ENCODE measurements around the gene SGCE.

The SGCE gene

DNA sequence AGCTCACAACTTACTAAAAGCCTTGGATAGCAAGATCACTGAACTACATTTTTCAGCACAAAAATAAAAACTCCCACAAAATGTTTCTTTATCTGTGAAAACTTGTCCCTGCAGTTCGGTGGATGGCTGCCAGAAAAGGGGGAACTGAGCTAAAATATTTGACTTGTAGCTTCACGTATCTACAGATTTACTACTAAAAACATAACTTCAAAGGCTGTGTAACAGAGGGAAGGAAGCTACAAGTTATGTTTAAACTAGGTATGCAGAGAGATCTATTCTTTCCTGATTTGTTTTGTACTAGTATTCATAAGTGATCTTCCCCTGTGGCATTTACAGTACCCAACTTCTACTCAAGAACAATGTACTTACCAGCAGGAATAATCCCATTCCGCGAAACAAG is 25.1 kb downstream of the SGCE start:
- intact Hi-C loops (cut with micrococcal nuclease), result no loop called here
- Mint-ChIP-seq H3K4me3 (no peak overlapping the region), H3K27me3 (no peaks in the 10 kb centered on the region), H3K9me3 (no peaks in the 10 kb centered on the region), H3K4me1 (ENCODE audit: low read depth) (no peaks in the 10 kb centered on the region), H3K36me3 (ENCODE audit: low read depth) (no peaks in the 10 kb centered on the region), H3K27ac (no peak overlapping the region)

DNA sequence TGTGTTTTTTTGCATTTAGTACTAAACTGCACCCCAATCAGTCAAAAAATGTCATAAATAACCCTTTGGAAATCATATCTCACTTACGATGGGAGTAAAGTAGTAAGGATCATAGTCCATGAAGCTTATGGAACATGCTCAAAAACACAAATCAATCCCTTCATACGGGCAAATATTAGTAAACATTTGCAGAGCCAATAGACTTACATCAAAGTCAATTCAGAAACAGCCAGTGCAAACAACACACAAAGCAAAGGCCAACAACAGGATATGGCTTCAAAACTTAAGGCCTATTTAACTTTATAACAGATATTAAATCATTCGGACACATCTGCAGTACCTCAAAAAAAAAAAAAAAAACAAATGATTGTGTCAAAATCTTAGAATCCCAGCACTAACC is 32.1 kb downstream of the SGCE start:
- Mint-ChIP-seq H3K4me1 (ENCODE audit: low read depth) (peaks cover 6% of the 10 kb centered on the region), H3K27me3 (no peaks in the 10 kb centered on the region), H3K36me3 (ENCODE audit: low read depth) (no peaks in the 10 kb centered on the region), H3K4me3 (no peak overlapping the region), H3K27ac (no peak overlapping the region), H3K9me3 (no peaks in the 10 kb centered on the region)
- intact Hi-C loops (cut with micrococcal nuclease), result no loop called here

DNA sequence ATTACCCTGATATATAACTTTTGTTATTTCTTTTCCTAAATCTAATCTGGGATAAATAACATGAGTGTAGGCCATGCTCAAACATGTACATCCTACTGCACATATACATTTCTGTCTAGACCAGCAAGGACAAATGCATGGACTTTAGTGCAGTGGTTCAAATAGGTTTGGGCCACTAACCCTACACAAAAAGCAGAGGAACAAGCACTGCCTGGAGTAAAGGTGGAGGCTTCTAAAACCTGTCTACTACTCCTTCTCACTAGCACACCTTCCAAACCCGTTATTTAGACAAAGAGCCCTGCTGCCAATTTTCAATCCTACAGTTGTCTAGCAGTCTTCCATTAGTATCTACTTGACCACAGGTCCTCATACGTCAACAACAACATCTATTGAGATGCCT is 34.8 kb downstream of the SGCE start:
- Mint-ChIP-seq H3K4me1 (ENCODE audit: low read depth) (peaks cover 6% of the 10 kb centered on the region), H3K27ac (no peak overlapping the region), H3K9me3 (no peaks in the 10 kb centered on the region), H3K4me3 (no peak overlapping the region), H3K27me3 (no peaks in the 10 kb centered on the region), H3K36me3 (ENCODE audit: low read depth) (no peaks in the 10 kb centered on the region)
- intact Hi-C loops (cut with micrococcal nuclease), result no loop called here

DNA sequence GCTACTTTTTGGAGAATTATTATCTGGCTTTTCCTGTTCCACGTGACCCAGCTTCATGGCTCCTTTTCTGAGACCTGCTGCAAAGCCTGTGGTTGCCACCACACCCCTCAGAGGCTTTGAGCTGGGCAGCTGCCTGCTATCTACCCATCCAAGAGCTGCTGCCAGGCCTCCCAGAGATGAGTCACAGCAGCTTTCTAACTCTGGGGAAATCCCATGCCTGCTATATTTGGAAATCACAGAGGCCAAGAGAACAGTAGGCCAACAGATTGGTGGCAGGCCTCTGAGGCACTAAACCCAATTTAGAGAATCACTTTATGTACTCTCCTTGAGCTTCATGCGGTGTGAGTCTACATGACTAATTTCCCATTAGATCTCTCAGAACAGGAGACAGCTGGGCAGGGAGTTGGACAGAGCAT is 35.2 kb downstream of the SGCE start:
- peaks cover 6% of the 10 kb centered on the region for H3K4me1 Mint-ChIP-seq (ENCODE audit: low read depth)
- no peak overlapping the region for H3K4me3 Mint-ChIP-seq
- H3K9me3 Mint-ChIP-seq, result no peaks in the 10 kb centered on the region
- H3K36me3 Mint-ChIP-seq (ENCODE audit: low read depth), result no peaks in the 10 kb centered on the region
- no peaks in the 10 kb centered on the region for H3K27me3 Mint-ChIP-seq
- intact Hi-C loops (cut with micrococcal nuclease), result no loop called here
- H3K27ac Mint-ChIP-seq, result no peak overlapping the region

DNA sequence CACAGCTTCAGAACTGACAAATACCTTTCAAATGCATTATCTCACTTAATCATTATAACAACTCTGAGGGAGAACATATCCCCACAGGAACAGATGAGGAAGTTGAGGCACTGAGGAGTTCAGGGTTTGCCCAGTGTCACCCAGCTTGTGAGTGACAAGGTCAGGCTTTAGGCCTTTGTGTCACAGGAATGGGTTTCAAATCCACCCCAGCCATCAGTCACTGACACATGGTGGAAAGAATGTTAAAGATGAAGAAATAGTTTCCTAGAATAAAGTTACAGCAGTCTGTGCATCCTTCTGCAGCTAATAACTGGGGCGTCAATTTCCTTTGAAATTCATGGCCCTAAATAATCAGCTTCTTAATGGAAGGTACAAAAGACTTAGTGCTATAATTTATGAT is 37.8 kb downstream of the SGCE start:
- intact Hi-C loops (cut with micrococcal nuclease), result no loop called here
- no peak overlapping the region for H3K27ac Mint-ChIP-seq
- no peaks in the 10 kb centered on the region for H3K9me3 Mint-ChIP-seq
- no peaks in the 10 kb centered on the region for H3K36me3 Mint-ChIP-seq (ENCODE audit: low read depth)
- no peak overlapping the region for H3K4me3 Mint-ChIP-seq
- peaks cover 6% of the 10 kb centered on the region for H3K4me1 Mint-ChIP-seq (ENCODE audit: low read depth)
- H3K27me3 Mint-ChIP-seq, result no peaks in the 10 kb centered on the region

DNA sequence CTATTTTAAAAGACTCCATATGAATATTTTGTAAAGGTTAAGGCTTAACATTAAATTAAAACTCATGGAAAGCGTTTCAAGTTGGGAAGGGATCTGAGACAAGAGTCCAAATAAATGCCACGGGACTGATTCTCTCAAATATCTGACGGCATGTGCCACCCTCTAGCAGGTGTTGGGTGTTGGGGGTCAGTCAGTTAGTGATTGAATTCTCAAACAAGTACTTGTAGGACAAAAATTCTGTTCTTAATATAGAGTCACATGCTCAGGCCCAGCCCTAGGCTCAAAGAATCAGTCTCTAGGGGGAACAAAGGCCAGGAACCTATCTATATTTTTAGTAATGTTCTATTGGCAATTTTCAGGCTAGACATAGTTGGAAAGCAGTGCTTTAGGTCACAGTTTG is 39.1 kb downstream of the SGCE start:
- Mint-ChIP-seq H3K4me3 (no peak overlapping the region), H3K27ac (no peak overlapping the region), H3K9me3 (no peaks in the 10 kb centered on the region), H3K27me3 (no peaks in the 10 kb centered on the region), H3K36me3 (ENCODE audit: low read depth) (no peaks in the 10 kb centered on the region), H3K4me1 (ENCODE audit: low read depth) (peaks cover 6% of the 10 kb centered on the region)
- intact Hi-C loops (cut with micrococcal nuclease), result no loop called here

DNA sequence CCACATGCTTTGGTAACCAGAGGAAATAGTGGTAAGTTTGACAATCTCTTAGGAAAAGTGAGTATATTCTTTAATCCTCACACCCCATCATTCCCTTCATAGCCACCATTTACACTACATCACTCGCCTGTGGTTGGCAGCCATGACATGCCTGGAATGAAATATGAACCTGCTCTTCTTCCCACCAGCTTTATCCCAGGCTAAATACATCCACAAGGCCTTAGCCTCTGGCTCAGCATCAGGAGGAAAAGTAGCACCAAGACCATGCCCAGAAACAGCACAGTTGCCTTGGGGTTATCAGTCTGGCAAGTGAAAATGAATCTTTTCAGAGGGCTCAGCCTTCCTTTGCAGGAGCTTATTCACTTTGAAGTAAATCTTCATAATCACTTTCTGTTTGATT is 40.3 kb downstream of the SGCE start:
- Mint-ChIP-seq H3K4me1 (ENCODE audit: low read depth) (peaks cover 3% of the 10 kb centered on the region), H3K4me3 (no peak overlapping the region), H3K36me3 (ENCODE audit: low read depth) (no peaks in the 10 kb centered on the region), H3K27me3 (no peaks in the 10 kb centered on the region), H3K27ac (no peak overlapping the region), H3K9me3 (no peaks in the 10 kb centered on the region)
- intact Hi-C loops (cut with micrococcal nuclease), result no loop called here

DNA sequence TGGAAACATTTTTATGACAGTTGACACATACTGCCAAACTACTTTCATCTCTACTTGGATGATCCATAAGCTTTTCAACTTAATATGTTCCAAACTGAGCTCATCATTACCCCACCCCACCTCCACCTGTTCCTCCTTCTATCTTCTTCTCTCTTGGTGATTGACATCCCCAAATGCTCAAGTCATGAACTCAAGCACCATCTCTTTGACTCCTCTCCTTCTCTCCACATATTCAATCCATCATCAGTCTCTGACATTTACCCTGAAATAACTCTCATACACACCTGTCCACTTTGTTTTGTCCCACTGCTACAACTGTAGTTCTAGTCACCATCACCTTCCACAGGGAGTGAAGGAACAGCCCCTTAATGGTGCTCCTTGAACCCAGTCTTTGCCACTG is 43.3 kb downstream of the SGCE start:
- Mint-ChIP-seq H3K27me3 (no peaks in the 10 kb centered on the region), H3K4me3 (no peak overlapping the region)

DNA sequence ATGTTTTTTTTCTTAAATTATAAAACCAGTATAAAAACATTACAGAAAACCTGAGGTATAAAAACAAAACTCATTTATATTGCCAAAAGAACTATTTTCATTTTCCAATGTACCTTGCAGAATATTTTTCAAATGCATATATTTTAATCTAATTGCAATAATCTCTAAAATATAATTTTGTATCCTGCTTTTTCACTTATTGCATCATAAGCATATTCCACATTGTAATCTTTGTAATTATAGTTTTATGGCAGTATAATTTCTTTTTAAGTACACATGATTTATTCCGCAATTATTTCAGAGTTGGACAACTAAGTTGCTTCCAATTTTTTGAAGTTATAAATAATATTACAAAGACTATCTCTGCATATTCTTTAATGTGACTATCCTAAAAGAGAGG is 43.7 kb downstream of the SGCE start:
- no peak overlapping the region for H3K4me3 Mint-ChIP-seq
- H3K27ac Mint-ChIP-seq, result no peak overlapping the region
- intact Hi-C loops (cut with micrococcal nuclease), result no loop called here
- H3K36me3 Mint-ChIP-seq (ENCODE audit: low read depth), result no peaks in the 10 kb centered on the region
- H3K4me1 Mint-ChIP-seq (ENCODE audit: low read depth), result no peaks in the 10 kb centered on the region
- H3K9me3 Mint-ChIP-seq, result peaks cover 8% of the 10 kb centered on the region
- H3K27me3 Mint-ChIP-seq, result no peaks in the 10 kb centered on the region

More for the DNA sequence above, 43.3 kb downstream of the SGCE start:
- H3K36me3 Mint-ChIP-seq (ENCODE audit: low read depth), result no peaks in the 10 kb centered on the region
- no peaks in the 10 kb centered on the region for H3K4me1 Mint-ChIP-seq (ENCODE audit: low read depth)
- H3K9me3 Mint-ChIP-seq, result peaks cover 8% of the 10 kb centered on the region
- intact Hi-C loops (cut with micrococcal nuclease), result no loop called here
- no peak overlapping the region for H3K27ac Mint-ChIP-seq

DNA sequence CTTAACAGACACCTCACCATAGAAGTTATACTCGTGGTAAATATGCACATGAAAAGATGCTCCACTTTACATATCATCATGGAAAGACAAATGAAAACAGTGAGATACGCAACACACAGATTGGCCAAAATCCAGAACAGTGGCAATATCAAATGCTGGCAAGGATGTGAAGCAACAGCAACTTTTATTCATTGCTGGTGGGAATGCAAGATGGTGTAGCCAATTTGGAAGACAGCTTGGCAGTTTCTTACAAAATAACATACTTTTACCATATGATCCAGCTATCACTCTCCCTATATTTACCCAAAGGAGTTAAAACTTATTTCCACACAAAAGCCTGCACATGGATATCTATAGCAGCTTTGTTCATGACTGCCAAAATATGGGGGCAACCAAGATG is 46.4 kb downstream of the SGCE start:
- H3K27me3 Mint-ChIP-seq, result no peaks in the 10 kb centered on the region
- H3K9me3 Mint-ChIP-seq, result peaks cover 17% of the 10 kb centered on the region
- H3K36me3 Mint-ChIP-seq (ENCODE audit: low read depth), result no peaks in the 10 kb centered on the region
- no peaks in the 10 kb centered on the region for H3K4me1 Mint-ChIP-seq (ENCODE audit: low read depth)
- no peak overlapping the region for H3K4me3 Mint-ChIP-seq
- H3K27ac Mint-ChIP-seq, result no peak overlapping the region
- intact Hi-C loops (cut with micrococcal nuclease), result no loop called here

DNA sequence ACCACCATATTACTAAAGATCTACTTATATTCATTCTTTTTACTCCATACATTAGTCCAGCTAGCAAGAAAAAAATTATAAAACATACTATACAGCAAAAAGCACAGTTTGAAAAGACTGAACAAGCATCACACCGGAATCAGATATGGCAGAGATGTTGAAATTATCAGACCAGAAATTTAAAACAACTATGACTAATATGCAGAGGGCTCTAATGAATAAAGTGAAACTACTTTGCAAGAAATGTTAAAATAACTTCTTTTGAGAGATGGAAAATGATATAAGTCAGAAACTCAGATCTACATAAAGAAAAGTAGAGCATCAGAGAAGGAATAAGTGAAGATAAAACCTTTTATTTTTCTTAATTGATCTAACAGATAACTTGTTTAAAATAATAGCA is 50.9 kb downstream of the SGCE start:
- H3K9me3 Mint-ChIP-seq, result peaks cover 17% of the 10 kb centered on the region
- no peaks in the 10 kb centered on the region for H3K27me3 Mint-ChIP-seq
- intact Hi-C loops (cut with micrococcal nuclease), result no loop called here
- H3K36me3 Mint-ChIP-seq (ENCODE audit: low read depth), result no peaks in the 10 kb centered on the region
- H3K27ac Mint-ChIP-seq, result no peak overlapping the region
- no peaks in the 10 kb centered on the region for H3K4me1 Mint-ChIP-seq (ENCODE audit: low read depth)
- no peak overlapping the region for H3K4me3 Mint-ChIP-seq

DNA sequence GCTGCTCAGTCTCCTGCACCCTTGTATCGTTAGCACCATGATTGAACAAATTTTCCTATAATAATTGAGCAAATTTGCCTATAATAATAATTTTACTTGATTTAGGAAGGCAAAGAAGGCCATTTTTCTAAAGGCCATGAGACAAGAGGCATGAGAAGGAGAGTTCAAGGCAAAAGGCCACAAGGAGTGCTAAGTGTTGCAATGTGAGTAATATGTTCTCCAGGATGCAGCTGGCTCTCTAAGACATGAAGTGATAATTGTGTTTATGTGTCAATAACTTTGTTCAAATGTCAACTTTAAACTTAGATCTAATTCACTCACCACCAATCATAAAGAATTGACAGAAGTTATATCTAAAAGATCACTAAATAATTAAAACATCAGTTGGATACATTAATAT is 53.8 kb downstream of the SGCE start:
- Mint-ChIP-seq H3K36me3 (ENCODE audit: low read depth) (no peaks in the 10 kb centered on the region), H3K27ac (no peak overlapping the region), H3K27me3 (no peaks in the 10 kb centered on the region), H3K9me3 (peaks cover 9% of the 10 kb centered on the region), H3K4me1 (ENCODE audit: low read depth) (no peaks in the 10 kb centered on the region), H3K4me3 (no peak overlapping the region)
- intact Hi-C loops (cut with micrococcal nuclease), result no loop called here

DNA sequence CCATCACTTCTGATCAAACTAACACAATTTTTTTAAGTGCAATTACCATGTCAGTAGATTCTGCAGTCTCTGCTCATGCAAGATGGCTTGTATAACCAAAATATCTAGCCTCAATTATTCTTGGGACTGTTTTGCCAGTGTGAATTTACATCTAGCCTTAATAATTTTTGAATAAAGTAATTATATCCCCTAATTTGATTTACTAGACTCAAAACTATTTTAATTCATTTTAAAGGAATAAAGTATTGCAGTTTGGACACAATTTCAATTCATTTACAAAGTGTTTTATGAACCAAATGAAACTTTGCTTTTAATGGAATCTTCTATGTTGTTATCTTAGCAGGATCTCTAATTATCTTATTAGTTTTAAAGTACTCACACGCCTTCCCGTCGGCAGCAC is 55.7 kb downstream of the SGCE start:
- intact Hi-C loops (cut with micrococcal nuclease), result no loop called here
- H3K9me3 Mint-ChIP-seq, result peaks cover 2% of the 10 kb centered on the region
- no peaks in the 10 kb centered on the region for H3K4me1 Mint-ChIP-seq (ENCODE audit: low read depth)
- no peaks in the 10 kb centered on the region for H3K36me3 Mint-ChIP-seq (ENCODE audit: low read depth)
- H3K27me3 Mint-ChIP-seq, result no peaks in the 10 kb centered on the region
- no peak overlapping the region for H3K27ac Mint-ChIP-seq
- no peak overlapping the region for H3K4me3 Mint-ChIP-seq

DNA sequence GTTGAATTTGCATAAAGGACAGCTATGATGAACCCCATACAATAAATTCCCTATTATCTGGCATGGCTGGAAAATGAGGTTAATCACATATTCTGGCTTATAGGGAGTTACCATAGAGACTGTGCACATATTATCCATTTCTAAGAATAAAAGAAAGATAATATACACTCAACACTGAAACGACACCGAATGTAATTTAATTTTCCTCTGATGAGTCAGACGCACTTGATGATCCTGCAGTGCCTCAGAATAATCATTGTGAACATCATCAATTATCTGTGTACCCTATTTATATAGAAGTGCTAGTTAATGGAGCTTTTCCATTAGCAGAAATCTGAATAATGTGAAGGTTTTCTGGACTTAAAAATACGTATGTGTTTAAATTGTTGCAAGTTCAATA is 60.2 kb downstream of the SGCE start:
- Mint-ChIP-seq H3K4me1 (ENCODE audit: low read depth) (no peaks in the 10 kb centered on the region), H3K27me3 (no peaks in the 10 kb centered on the region), H3K4me3 (no peak overlapping the region), H3K9me3 (no peaks in the 10 kb centered on the region), H3K27ac (no peak overlapping the region), H3K36me3 (ENCODE audit: low read depth) (no peaks in the 10 kb centered on the region)
- intact Hi-C loops (cut with micrococcal nuclease), result no loop called here

DNA sequence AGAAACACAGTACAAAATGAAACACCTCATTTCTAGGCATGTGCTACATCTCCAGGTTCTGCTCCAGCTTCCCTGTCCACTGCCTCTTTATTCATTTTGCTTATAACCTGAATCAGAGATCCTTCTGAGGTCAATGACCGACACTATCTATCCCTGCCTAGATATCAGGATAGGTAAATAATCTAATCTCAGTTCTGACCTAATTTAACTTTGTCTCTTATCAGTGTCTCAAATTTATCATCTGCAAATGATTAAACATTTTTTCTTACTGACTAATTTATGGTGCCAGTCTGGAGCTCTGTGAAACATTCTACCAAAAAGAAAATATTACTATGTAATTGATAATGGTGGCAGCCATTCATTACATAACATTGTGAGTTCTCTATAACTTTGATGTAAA is 61.1 kb downstream of the SGCE start:
- Mint-ChIP-seq H3K4me1 (ENCODE audit: low read depth) (no peaks in the 10 kb centered on the region), H3K36me3 (ENCODE audit: low read depth) (no peaks in the 10 kb centered on the region), H3K4me3 (no peak overlapping the region), H3K27ac (no peak overlapping the region), H3K9me3 (no peaks in the 10 kb centered on the region), H3K27me3 (no peaks in the 10 kb centered on the region)
- intact Hi-C loops (cut with micrococcal nuclease), result no loop called here

DNA sequence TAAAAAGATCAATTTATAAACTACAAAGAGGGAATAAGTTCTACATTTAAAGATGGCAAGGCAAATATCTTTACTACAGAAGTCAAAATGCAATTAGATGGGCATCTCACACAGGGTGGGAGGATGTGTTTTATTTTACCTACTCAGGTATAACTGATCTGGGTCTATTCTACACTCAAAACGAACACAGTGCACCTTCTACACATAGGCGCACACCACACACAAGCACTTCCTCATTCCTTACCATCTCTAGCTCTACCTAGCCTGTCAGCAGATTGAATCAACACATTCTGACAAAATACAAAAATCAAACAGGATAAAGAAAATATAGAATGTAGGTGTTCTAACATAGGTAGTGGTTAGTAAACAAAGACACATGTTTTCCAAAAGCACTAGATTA is 64.8 kb downstream of the SGCE start:
- no peaks in the 10 kb centered on the region for H3K36me3 Mint-ChIP-seq (ENCODE audit: low read depth)
- intact Hi-C loops (cut with micrococcal nuclease), result no loop called here
- H3K27ac Mint-ChIP-seq, result no peak overlapping the region
- H3K4me1 Mint-ChIP-seq (ENCODE audit: low read depth), result no peaks in the 10 kb centered on the region
- no peaks in the 10 kb centered on the region for H3K27me3 Mint-ChIP-seq
- no peaks in the 10 kb centered on the region for H3K9me3 Mint-ChIP-seq
- no peak overlapping the region for H3K4me3 Mint-ChIP-seq

Measured in dendritic cell treated with granulocyte-macrophage colony-stimulating factor and Interleukin-4, amounts not matched to agents 40 ng/mL and 50 ng/mL, for 4 days (primary cell).